H9 (cell line): ENCODE data around the gene SEMA7A. TPM values are rescaled to one million over a fixed set of nuclear protein-coding genes. Genes with fewer than 3 reads are reported as not detected.

Source experiments
- DNase-seq: peaks from one replicate; pipeline ENCODE4 v3.0.0-alpha.2; 2017
- H2AFZ ChIP-seq: one replicate; pipeline ENCODE4 v1.6.1; 2013; ENCODE audit warnings: mild to moderate bottlenecking, low read length, control low read depth, moderate library complexity
- H2AK5ac ChIP-seq: 2 replicates; pipeline ENCODE4 v1.6.1; 2013; ENCODE audit warnings: low read length, control low read depth, mixed read lengths; ENCODE audit not compliant: insufficient read length
- H2BK120ac ChIP-seq: one replicate; pipeline ENCODE4 v1.6.1; 2013; ENCODE audit warnings: low read depth, mild to moderate bottlenecking, low read length, control low read depth, inconsistent platforms; ENCODE audit not compliant: poor library complexity, severe bottlenecking
- H2BK12ac ChIP-seq: 2 replicates; pipeline ENCODE4 v1.6.1; 2013; ENCODE audit warnings: low read length, control low read depth, mixed read lengths, low read depth; ENCODE audit not compliant: insufficient read length
- H2BK15ac ChIP-seq: 2 replicates; pipeline ENCODE4 v1.6.1; 2013; ENCODE audit warnings: low read depth, low read length, control low read depth
- H2BK20ac ChIP-seq: one replicate; pipeline ENCODE4 v1.6.1; 2013; ENCODE audit warnings: low read depth, mild to moderate bottlenecking, low read length, control low read depth, inconsistent platforms; ENCODE audit not compliant: poor library complexity, severe bottlenecking
- H2BK5ac ChIP-seq: 2 replicates; pipeline ENCODE4 v1.6.1; 2013; ENCODE audit warnings: low read length, control low read depth, mixed read lengths; ENCODE audit not compliant: insufficient read length
- H3K14ac ChIP-seq: 2 replicates; pipeline ENCODE4 v1.6.1; 2013; ENCODE audit warnings: low read length, control low read depth; ENCODE audit not compliant: insufficient read depth
- H3K18ac ChIP-seq: 2 replicates; pipeline ENCODE4 v1.6.1; 2013; ENCODE audit warnings: low read depth, mild to moderate bottlenecking, mixed read lengths, low read length, control low read depth; ENCODE audit not compliant: insufficient read length
- H3K23ac ChIP-seq: 2 replicates; pipeline ENCODE4 v1.6.1; 2013; ENCODE audit warnings: low read length, control low read depth, mixed read lengths, low read depth; ENCODE audit not compliant: insufficient read length
- H3K23me2 ChIP-seq: 2 replicates; pipeline ENCODE4 v1.6.1; 2013; ENCODE audit warnings: low read depth, mild to moderate bottlenecking, mixed read lengths, low read length, control low read depth; ENCODE audit not compliant: insufficient read length, poor library complexity, severe bottlenecking
- H3K27ac ChIP-seq: 2 replicates; pipeline ENCODE4 v1.5.1; 2013; ENCODE audit warnings: low read length, control low read depth, mixed read lengths, low read depth; ENCODE audit not compliant: insufficient read length
- H3K27me3 ChIP-seq: 2 replicates; pipeline ENCODE4 v1.6.1; 2013; ENCODE audit warnings: low read length, control low read depth, inconsistent platforms; ENCODE audit not compliant: insufficient read depth
- H3K4ac ChIP-seq: 2 replicates; pipeline ENCODE4 v1.6.1; 2013; ENCODE audit warnings: low read depth, mild to moderate bottlenecking, control low read depth, inconsistent platforms, low read length, moderate library complexity
- H3K4me1 ChIP-seq: 2 replicates; pipeline ENCODE4 v1.6.1; 2013; ENCODE audit warnings: low read length, control low read depth, inconsistent platforms; ENCODE audit not compliant: insufficient read depth
- H3K4me2 ChIP-seq: 2 replicates; pipeline ENCODE4 v1.6.1; 2013; ENCODE audit warnings: low read length, control low read depth, mixed read lengths; ENCODE audit not compliant: insufficient read length, insufficient read depth
- H3K56ac ChIP-seq: 2 replicates; pipeline ENCODE4 v1.6.1; 2013; ENCODE audit warnings: low read depth, mild to moderate bottlenecking, mixed read lengths, low read length, control low read depth; ENCODE audit not compliant: insufficient read length
- H3K79me1 ChIP-seq: 2 replicates; pipeline ENCODE4 v1.6.1; 2013; ENCODE audit warnings: low read depth, mild to moderate bottlenecking, moderate library complexity, low read length, control low read depth, inconsistent platforms; ENCODE audit not compliant: insufficient read depth, poor library complexity, severe bottlenecking
- H3K79me2 ChIP-seq: 2 replicates; pipeline ENCODE4 v1.6.1; 2013; ENCODE audit warnings: low read length, control low read depth, inconsistent platforms; ENCODE audit not compliant: insufficient read depth
- H3K9ac ChIP-seq: 2 replicates; pipeline ENCODE4 v1.6.1; 2013; ENCODE audit warnings: low read length, control low read depth, mixed read lengths; ENCODE audit not compliant: insufficient read length; ENCODE audit errors: extremely low read depth
- H3K9me3 ChIP-seq: one replicate; pipeline ENCODE4 v1.6.1; 2013; ENCODE audit warnings: low read depth, low read length, inconsistent platforms; ENCODE audit not compliant: control insufficient read depth
- H3T11ph ChIP-seq: one replicate; pipeline ENCODE4 v1.6.1; 2013; ENCODE audit warnings: mild to moderate bottlenecking, low read length, control low read depth, inconsistent platforms
- H4K20me1 ChIP-seq: one replicate; pipeline ENCODE4 v1.6.1; 2013; ENCODE audit not compliant: control insufficient read depth, insufficient read length, insufficient read depth
- H4K5ac ChIP-seq: 2 replicates; pipeline ENCODE4 v1.6.1; 2013; ENCODE audit warnings: low read depth, mild to moderate bottlenecking, mixed read lengths, low read length, control low read depth; ENCODE audit not compliant: insufficient read length
- H4K8ac ChIP-seq: replicated peaks from 2 replicates; pipeline ENCODE4 v1.6.1; 2013; ENCODE audit warnings: low read length, control low read depth, mixed read lengths, low read depth; ENCODE audit not compliant: insufficient read length
- H4K91ac ChIP-seq: 2 replicates; pipeline ENCODE4 v1.6.1; 2013; ENCODE audit warnings: low read depth, mild to moderate bottlenecking, moderate library complexity, mixed read lengths, low read length, control low read depth; ENCODE audit not compliant: insufficient read length
- H3K27ac Mint-ChIP-seq, 3 experiments: 2 replicates in 2 of 3; 3 replicates in 1 of 3; pipeline ENCODE4 v1.8.0; 2020 to 2021; ENCODE audit warnings: mixed read lengths in 3 of 3, mild to moderate bottlenecking in 1 of 3, moderate library complexity in 1 of 3
- H3K27me3 Mint-ChIP-seq: 2 replicates; pipeline ENCODE4 v1.8.0; 2021; ENCODE audit warnings: low read depth, mild to moderate bottlenecking, moderate library complexity, mixed read lengths
- H3K36me3 Mint-ChIP-seq, 3 experiments: 2 replicates in 2 of 3; 3 replicates in 1 of 3; pipeline ENCODE4 v1.8.0; 2020 to 2021; ENCODE audit warnings: low read depth in 3 of 3, mixed read lengths in 3 of 3; ENCODE audit not compliant: insufficient read depth in 1 of 3
- H3K4me1 Mint-ChIP-seq, 2 experiments: 2 replicates each; pipeline ENCODE4 v1.8.0; 2020; ENCODE audit warnings: mixed read lengths in 2 of 2
- H3K4me3 Mint-ChIP-seq, 2 experiments: 2 replicates in 1 of 2; 3 replicates in 1 of 2; pipeline ENCODE4 v1.8.0; 2020 to 2021; ENCODE audit warnings: mild to moderate bottlenecking in 2 of 2, mixed read lengths in 2 of 2, moderate library complexity in 1 of 2
- H3K9me3 Mint-ChIP-seq, 2 experiments: 2 replicates in 1 of 2; 3 replicates in 1 of 2; pipeline ENCODE4 v1.8.0; 2020; ENCODE audit warnings: mild to moderate bottlenecking in 2 of 2, mixed read lengths in 2 of 2, moderate library complexity in 1 of 2
- CTCF ChIP-seq: fragments of 200-600 bp; sonication (generic); conservative IDR thresholded peaks from 3 replicates; pipeline ENCODE4 v1.8.0; 2021; ENCODE audit warnings: antibody characterized with exemption, mild to moderate bottlenecking
- WGBS: extraction: QIAGEN DNeasy Blood & Tissue Kit; methylation state at CpG from one replicate; pipeline ENCODE4 v1.1.7; 2013; ENCODE audit warnings: missing lambda C conversion rate, low lambda C conversion rate, mixed read lengths; ENCODE audit not compliant: insufficient read length; ENCODE audit errors: extremely low coverage; 5-methylcytosine and 5-hydroxymethylcytosine counted together
- total RNA-seq: library from RNA; stranded (reverse); gene quantifications from 2 replicates; pipeline ENCODE4 v1.2.1, GENCODE V29; 2021

Gene SEMA7A
- total RNA-seq, 1 experiment from 2014 or later: 5.7 TPM

GRCh38 chr15:74466570-74466969, 32.8 kb upstream of the SEMA7A start:
- Histone ChIP-seq H3K79me1 (no peaks in the 10 kb centered on the region), H3K4ac (no peak overlapping the region), H4K20me1 (no peaks in the 10 kb centered on the region), H2BK12ac (no peak overlapping the region), H2AFZ (no peak overlapping the region), H3K56ac (no peak overlapping the region), H2BK15ac (no peak overlapping the region), H3K4me2 (no peak overlapping the region), H3K14ac (no peak overlapping the region), H4K5ac (no peak overlapping the region), H2BK5ac (no peak overlapping the region), H2BK120ac (no peak overlapping the region), H3K23ac (no peak overlapping the region), H3K18ac (no peak overlapping the region), H3K9ac (no peak overlapping the region), H4K91ac (no peak overlapping the region), H2BK20ac (no peak overlapping the region), H3K79me2 (no peaks in the 10 kb centered on the region), H3K4me1 (no peaks in the 10 kb centered on the region), H3K23me2 (peaks cover 3% of the 10 kb centered on the region), H2AK5ac (no peak overlapping the region), H3K27me3 (no peaks in the 10 kb centered on the region), H4K8ac (no peak overlapping the region), H3K9me3 (no peaks in the 10 kb centered on the region), H3T11ph (no peak overlapping the region), H3K27ac (no peak overlapping the region)
- TF ChIP-seq CTCF: no peak
- WGBS: no CpG with 5 or more reads among the region's 1 CpG
- no peaks in the 10 kb centered on the region for H3K27me3 Mint-ChIP-seq
- no peak for DNase-seq
- H3K4me1 Mint-ChIP-seq: peaks cover 17 to 20% of the 10 kb centered on the region in 2 experiments
- H3K9me3 Mint-ChIP-seq: peaks cover 11 to 14% of the 10 kb centered on the region in 2 experiments
- no peak overlapping the region for H3K27ac Mint-ChIP-seq
- H3K36me3 Mint-ChIP-seq: peaks cover 49 to 65% (median 50%) of the 10 kb centered on the region in 3 experiments
- H3K4me3 Mint-ChIP-seq: no peak overlapping the region
